ENCODE measurements around the gene AQR.

GRCh38 chr15:34984889-34985630 lies 15.5 kb upstream of the AQR start:
- no peak for TF ChIP-seq CTCF (IDR thresholded peaks at IDR 0.05 in 4 of 5, conservative IDR thresholded peaks at IDR 0.05 in 1 of 5)
- TF ChIP-seq POLR2A (IDR thresholded peaks at IDR 0.05): no peak
